ENCODE data around the gene KRTAP13-1. TPM values are rescaled to one million over a fixed set of nuclear protein-coding genes. Genes with fewer than 3 reads are reported as not detected.

KRTAP13-1 gene
- total RNA-seq, 1 experiment from 2014 or later: not detected

DNA sequence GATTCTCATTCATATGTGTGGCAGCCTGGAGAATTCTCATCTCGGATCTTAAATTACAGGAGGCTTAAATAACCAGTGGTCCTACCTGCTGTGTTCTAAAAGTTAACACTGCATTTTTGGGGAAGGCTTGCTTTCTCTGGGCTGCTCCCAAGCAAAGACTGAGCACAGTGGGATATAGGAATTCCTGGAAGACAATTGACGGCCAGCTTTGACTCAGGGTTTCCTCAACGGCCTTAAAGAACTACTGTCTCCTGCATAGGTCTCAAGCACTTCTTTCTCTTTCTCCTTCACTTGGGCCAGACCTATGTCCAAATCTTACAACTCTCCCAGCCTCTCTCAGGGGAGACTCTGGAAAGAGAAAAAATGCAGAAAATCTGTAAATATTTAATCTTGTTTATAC, 30.9 kb downstream of the KRTAP13-1 start:
- ChIA-PET CTCF (no interaction called here), POLR2A (no interaction called here)
- no peak for DNase-seq
- BruUV-seq (replicated peaks): no TSS peak
- Histone ChIP-seq H3K4me3 (ENCODE audit: low read depth, low read length) (no peak overlapping the region), H3K27me3 (replicated peaks; ENCODE audit: control insufficient read depth, insufficient read depth, low read length) (no peaks in the 10 kb centered on the region), H3K9me3 (no peaks in the 10 kb centered on the region), H3K4me1 (no peaks in the 10 kb centered on the region), H3K36me3 (ENCODE audit: control insufficient read depth, insufficient read depth, low read length) (no peaks in the 10 kb centered on the region)
- no peaks in the 10 kb centered on the region for H3K36me3 Mint-ChIP-seq (ENCODE audit: insufficient read depth, unreplicated experiment)
- no peak overlapping the region for H3K27ac Mint-ChIP-seq (ENCODE audit: unreplicated experiment)
- TF ChIP-seq CTCF (IDR thresholded peaks at IDR 0.05; ENCODE audit: insufficient read depth in 1 of 2, low read depth in 1 of 2, low read length in 1 of 2, severe bottlenecking in 1 of 2, unreplicated experiment in 1 of 2): no peak
- no peaks in the 10 kb centered on the region for H3K4me1 Mint-ChIP-seq (ENCODE audit: low read depth, unreplicated experiment)
- peaks cover 17% of the 10 kb centered on the region for H3K27me3 Mint-ChIP-seq (ENCODE audit: insufficient read depth, unreplicated experiment)
- intact Hi-C loops (cut with micrococcal nuclease; ENCODE audit: unreplicated experiment): no loop called here
- no peaks in the 10 kb centered on the region for H3K9me3 Mint-ChIP-seq (ENCODE audit: unreplicated experiment)
- no peak overlapping the region for H3K4me3 Mint-ChIP-seq (ENCODE audit: unreplicated experiment)

GRCh38 chr21:30430170-30430655, 34.4 kb downstream of the KRTAP13-1 start, which contains the start of gene KRTAP13-4:
Gene KRTAP13-4, plus strand, starts transcription at chr21:30430220. Its CDS starts 56 bp downstream, at chr21:30430276.
- intact Hi-C loops (cut with micrococcal nuclease; ENCODE audit: unreplicated experiment): no loop called here
- ChIA-PET CTCF (no interaction called here), POLR2A (no interaction called here)
- no peaks in the 10 kb centered on the region for H3K9me3 Mint-ChIP-seq (ENCODE audit: unreplicated experiment)
- no peak within 1 kb of the TSS for H3K27ac Mint-ChIP-seq (ENCODE audit: unreplicated experiment)
- no peak for TF ChIP-seq CTCF (IDR thresholded peaks at IDR 0.05; ENCODE audit: insufficient read depth in 1 of 2, low read depth in 1 of 2, low read length in 1 of 2, severe bottlenecking in 1 of 2, unreplicated experiment in 1 of 2)
- H3K36me3 Mint-ChIP-seq (ENCODE audit: insufficient read depth, unreplicated experiment): no peaks in the 10 kb centered on the region
- no peak for DNase-seq
- no peak within 1 kb of the TSS for H3K4me3 Mint-ChIP-seq (ENCODE audit: unreplicated experiment)
- no peaks in the 10 kb centered on the region for H3K27me3 ChIP-seq (replicated peaks; ENCODE audit: control insufficient read depth, insufficient read depth, low read length)
- H3K4me3 ChIP-seq (ENCODE audit: low read depth, low read length): no peak within 1 kb of the TSS
- H3K9me3 ChIP-seq: no peaks in the 10 kb centered on the region
- no peaks in the 10 kb centered on the region for H3K4me1 ChIP-seq
- no peaks in the 10 kb centered on the region for H3K4me1 Mint-ChIP-seq (ENCODE audit: low read depth, unreplicated experiment)
- BruUV-seq (replicated peaks): no TSS peak
- peaks cover 17% of the 10 kb centered on the region for H3K27me3 Mint-ChIP-seq (ENCODE audit: insufficient read depth, unreplicated experiment)
- no peaks in the 10 kb centered on the region for H3K36me3 ChIP-seq (ENCODE audit: control insufficient read depth, insufficient read depth, low read length)

- Histone ChIP-seq H3K4me3 (ENCODE audit: low read depth, low read length) (no peak overlapping the region), H3K9me3 (no peaks in the 10 kb centered on the region), H3K4me1 (0 out of 2 replicates have a peak, but pooled peaks cover 9% of the 10 kb centered on the region), H3K27me3 (replicated peaks; ENCODE audit: control insufficient read depth, insufficient read depth, low read length) (no peaks in the 10 kb centered on the region), H3K36me3 (ENCODE audit: control insufficient read depth, insufficient read depth, low read length) (no peaks in the 10 kb centered on the region)
- peak; percentile 41 to 54 for DNase-seq
- Mint-ChIP-seq H3K4me3 (ENCODE audit: unreplicated experiment) (no peak overlapping the region), H3K4me1 (ENCODE audit: low read depth, unreplicated experiment) (no peaks in the 10 kb centered on the region), H3K36me3 (ENCODE audit: insufficient read depth, unreplicated experiment) (no peaks in the 10 kb centered on the region), H3K27me3 (ENCODE audit: insufficient read depth, unreplicated experiment) (peaks cover 10% of the 10 kb centered on the region), H3K27ac (ENCODE audit: unreplicated experiment) (no peak overlapping the region), H3K9me3 (ENCODE audit: unreplicated experiment) (no peaks in the 10 kb centered on the region)
- POLR2A ChIA-PET: no interaction called here
- no TSS peak for BruUV-seq (replicated peaks)
- TF ChIP-seq CTCF (IDR thresholded peaks at IDR 0.05; ENCODE audit: insufficient read depth in 1 of 2, low read depth in 1 of 2, low read length in 1 of 2, severe bottlenecking in 1 of 2, unreplicated experiment in 1 of 2): peak; percentile 52 to 62
- CTCF ChIA-PET: interaction anchor here (0.8 to 1.0 kb wide), 2 partner anchors 25 to 95 kb away, joined by 3 to 4 read pairs; no protein-coding TSS in a partner anchor
- intact Hi-C loops (cut with micrococcal nuclease; ENCODE audit: unreplicated experiment): loop anchor here (1.0 kb wide), 1 partner anchor 93 kb away; no protein-coding TSS in a partner anchor
Observed at GRCh38 chr21:30434033-30434631, 38.3 kb downstream of the KRTAP13-1 start.
